SHP77 treated with DMSO at 0.1 percent for 48 hours (cell line): Measurements from ENCODE around the gene SOX15.

ENCODE experiments used
- DNase-seq: peaks from one replicate; lab custom pipeline; 2025; lab: John Stamatoyannopoulos, UW

Gene SOX15

GRCh38 chr17:7577327-7578199 lies 12.3 kb downstream of the SOX15 start:
- no peak for DNase-seq

GRCh38 chr17:7576432-7576937 lies 13.4 kb downstream of the SOX15 start:
- DNase-seq, result no peak

- no peak for DNase-seq
Observed at GRCh38 chr17:7575959-7576358, 13.9 kb downstream of the SOX15 start.

- no peak for DNase-seq
Observed at GRCh38 chr17:7575481-7575883, 14.4 kb downstream of the SOX15 start.

GRCh38 chr17:7574176-7574953 lies 15.5 kb downstream of the SOX15 start:
- no peak for DNase-seq

GRCh38 chr17:7573324-7574080 lies 16.4 kb downstream of the SOX15 start:
- peak; percentile 47 for DNase-seq

GRCh38 chr17:7572588-7573323 lies 17.1 kb downstream of the SOX15 start:
- peak; percentile 99 for DNase-seq

- no peak for DNase-seq
Observed at GRCh38 chr17:7572338-7572587, 17.6 kb downstream of the SOX15 start.

GRCh38 chr17:7570351-7570750 lies 19.5 kb downstream of the SOX15 start:
- DNase-seq, result no peak

GRCh38 chr17:7569571-7569970 lies 20.3 kb downstream of the SOX15 start:
- DNase-seq, result no peak

GRCh38 chr17:7563115-7563869 lies 26.6 kb downstream of the SOX15 start:
- no peak for DNase-seq

GRCh38 chr17:7562208-7562605 lies 27.7 kb downstream of the SOX15 start:
- no peak for DNase-seq

GRCh38 chr17:7561589-7562207 lies 28.2 kb downstream of the SOX15 start, which contains the start of gene SENP3:
TSS of gene SENP3 (plus strand) at chr17:7561919. CDS start at chr17:7563077, 1,158 bp downstream.
- peak; percentile 76 for DNase-seq

- DNase-seq, result peak; percentile 90
Observed at GRCh38 chr17:7561028-7561575, 28.8 kb downstream of the SOX15 start.

GRCh38 chr17:7560172-7561027 lies 29.5 kb downstream of the SOX15 start:
- DNase-seq, result peak; percentile 77

- DNase-seq, result no peak
Observed at GRCh38 chr17:7559320-7560171, 30.3 kb downstream of the SOX15 start.

- DNase-seq, result no peak
Observed at GRCh38 chr17:7558544-7559319, 31.2 kb downstream of the SOX15 start, which contains the start of gene TNFSF13. TSS of gene TNFSF13 (plus strand) at chr17:7558750. CDS start at chr17:7559040, 290 bp downstream.
